Iris pigment epithelial cell (primary cell): ENCODE data around the gene GP1BA.

Experiments
- DNase-seq: peaks from one replicate; pipeline ENCODE4 v3.0.0-alpha.2; 2011; ENCODE audit warnings: low read depth

GP1BA gene

GRCh38 chr17:4938688-4939545 lies 6.8 kb downstream of the GP1BA start:
- DNase-seq, result peak; percentile 22

- peak; percentile 39 for DNase-seq
These were observed 7.4 kb downstream of the GP1BA start for GRCh38 chr17:4939546-4939795.

- DNase-seq, result peak; percentile 100
These were observed 7.9 kb downstream of the GP1BA start, which contains the start of the genes RNF167 and SLC25A11 for GRCh38 chr17:4939796-4940554. TSS of gene RNF167 (plus strand) at chr17:4940268. CDS start at chr17:4940910, 642 bp downstream. TSS of gene SLC25A11 (minus strand) at chr17:4940046. CDS start at chr17:4939910, 136 bp downstream.

GRCh38 chr17:4940555-4941318 lies 8.7 kb downstream of the GP1BA start:
- DNase-seq, result peak; percentile 22

- DNase-seq, result no peak
These were observed 9.2 kb downstream of the GP1BA start for GRCh38 chr17:4941319-4941610.

- DNase-seq, result no peak
These were observed 10.9 kb downstream of the GP1BA start for GRCh38 chr17:4942760-4943508.

- no peak for DNase-seq
These were observed 12.1 kb downstream of the GP1BA start for GRCh38 chr17:4944163-4944553.

GRCh38 chr17:4944554-4945175 lies 12.6 kb downstream of the GP1BA start:
- no peak for DNase-seq

- peak; percentile 92 for DNase-seq
These were observed 13.3 kb downstream of the GP1BA start for GRCh38 chr17:4945176-4945943.

GRCh38 chr17:4945944-4946280 lies 13.8 kb downstream of the GP1BA start:
- no peak for DNase-seq

- DNase-seq, result no peak
These were observed 14.4 kb downstream of the GP1BA start for GRCh38 chr17:4946312-4946976.

- DNase-seq, result no peak
These were observed 14.9 kb downstream of the GP1BA start for GRCh38 chr17:4947010-4947410.

GRCh38 chr17:4947411-4948165 lies 15.5 kb downstream of the GP1BA start:
- peak; percentile 53 for DNase-seq

- DNase-seq, result peak; percentile 95
These were observed 16.3 kb downstream of the GP1BA start, which contains the start of gene PFN1 for GRCh38 chr17:4948166-4948930. TSS of gene PFN1 (minus strand) at chr17:4948530. CDS start at chr17:4948394, 136 bp downstream.

- DNase-seq, result peak; percentile 93
These were observed 16.8 kb downstream of the GP1BA start for GRCh38 chr17:4948931-4949320.

GRCh38 chr17:4949321-4950074 lies 17.4 kb downstream of the GP1BA start:
- DNase-seq, result peak; percentile 79

GRCh38 chr17:4950075-4950745 lies 18.1 kb downstream of the GP1BA start:
- peak; percentile 47 for DNase-seq
